Measurements from ENCODE around the gene ATE1. TPM values are rescaled to one million over a fixed set of nuclear protein-coding genes. Genes with fewer than 3 reads are reported as not detected.

Gene ATE1
- total RNA-seq, 1 donor from 2014 or later, result 25.8 TPM

GRCh38 chr10:121747163-121747775, 180.6 kb downstream of the ATE1 start:
- intact Hi-C loops (cut with micrococcal nuclease), result loop anchor here (10.0 kb wide), 1 partner anchor 138 kb away; no protein-coding TSS in a partner anchor

GRCh38 chr10:121741248-121741792, 186.5 kb downstream of the ATE1 start:
- intact Hi-C loops (cut with micrococcal nuclease), result loop anchor here (10.0 kb wide), 1 partner anchor 143 kb away; no protein-coding TSS in a partner anchor

GRCh38 chr10:121740069-121740468, 187.8 kb downstream of the ATE1 start:
- intact Hi-C loops (cut with micrococcal nuclease), result loop anchor here (10.0 kb wide), 1 partner anchor 145 kb away; no protein-coding TSS in a partner anchor

GRCh38 chr10:121739114-121739513, 188.7 kb downstream of the ATE1 start:
- intact Hi-C loops (cut with micrococcal nuclease), result no loop called here

GRCh38 chr10:121736315-121737130, 191.3 kb downstream of the ATE1 start:
- intact Hi-C loops (cut with micrococcal nuclease), result no loop called here

GRCh38 chr10:121735263-121735662, 192.6 kb downstream of the ATE1 start:
- intact Hi-C loops (cut with micrococcal nuclease), result loop anchor here (2.0 kb wide), 1 partner anchor 792 kb away; no protein-coding TSS in a partner anchor

GRCh38 chr10:121734589-121735045, 193.2 kb downstream of the ATE1 start:
- intact Hi-C loops (cut with micrococcal nuclease), result loop anchor here (2.0 kb wide), 1 partner anchor 792 kb away; no protein-coding TSS in a partner anchor

- intact Hi-C loops (cut with micrococcal nuclease), result no loop called here
These were observed 195.0 kb downstream of the ATE1 start for GRCh38 chr10:121732656-121733445.

GRCh38 chr10:121732172-121732571, 195.7 kb downstream of the ATE1 start:
- intact Hi-C loops (cut with micrococcal nuclease), result no loop called here

GRCh38 chr10:121724282-121724681, 203.5 kb downstream of the ATE1 start:
- intact Hi-C loops (cut with micrococcal nuclease), result no loop called here

- intact Hi-C loops (cut with micrococcal nuclease), result no loop called here
These were observed 205.2 kb downstream of the ATE1 start for GRCh38 chr10:121722665-121723064.

GRCh38 chr10:121721257-121721656, 206.6 kb downstream of the ATE1 start:
- intact Hi-C loops (cut with micrococcal nuclease), result no loop called here

- intact Hi-C loops (cut with micrococcal nuclease), result no loop called here
These were observed 211.9 kb downstream of the ATE1 start for GRCh38 chr10:121715969-121716368.

- intact Hi-C loops (cut with micrococcal nuclease), result no loop called here
These were observed 212.8 kb downstream of the ATE1 start for GRCh38 chr10:121715076-121715475.

- intact Hi-C loops (cut with micrococcal nuclease), result no loop called here
These were observed 214.3 kb downstream of the ATE1 start for GRCh38 chr10:121713486-121713885.

GRCh38 chr10:121710971-121711370, 216.9 kb downstream of the ATE1 start:
- intact Hi-C loops (cut with micrococcal nuclease), result no loop called here

GRCh38 chr10:121710207-121710606, 217.6 kb downstream of the ATE1 start:
- intact Hi-C loops (cut with micrococcal nuclease), result no loop called here

GRCh38 chr10:121709675-121710073, 218.2 kb downstream of the ATE1 start:
- intact Hi-C loops (cut with micrococcal nuclease), result no loop called here

GRCh38 chr10:121708728-121709674, 218.8 kb downstream of the ATE1 start:
- intact Hi-C loops (cut with micrococcal nuclease), result no loop called here
